HT-29 (cell line): ENCODE data around the gene ABCA4. TPM values are rescaled to one million over a fixed set of nuclear protein-coding genes. Genes with fewer than 3 reads are reported as not detected.

ENCODE experiments used
- DNase-seq: peaks from one replicate; pipeline ENCODE4 v3.0.0-alpha.2; 2015; ENCODE audit warnings: low spot score
- total RNA-seq: library from RNA; depleted of rRNA; stranded (reverse); fragments of >200 nt; shearing (Covaris generic); gene quantifications from 2 replicates; pipeline ENCODE4 v1.2.3, GENCODE V29; 2014

Gene ABCA4
- total RNA-seq, 1 experiment from 2014 or later, result not detected

DNA sequence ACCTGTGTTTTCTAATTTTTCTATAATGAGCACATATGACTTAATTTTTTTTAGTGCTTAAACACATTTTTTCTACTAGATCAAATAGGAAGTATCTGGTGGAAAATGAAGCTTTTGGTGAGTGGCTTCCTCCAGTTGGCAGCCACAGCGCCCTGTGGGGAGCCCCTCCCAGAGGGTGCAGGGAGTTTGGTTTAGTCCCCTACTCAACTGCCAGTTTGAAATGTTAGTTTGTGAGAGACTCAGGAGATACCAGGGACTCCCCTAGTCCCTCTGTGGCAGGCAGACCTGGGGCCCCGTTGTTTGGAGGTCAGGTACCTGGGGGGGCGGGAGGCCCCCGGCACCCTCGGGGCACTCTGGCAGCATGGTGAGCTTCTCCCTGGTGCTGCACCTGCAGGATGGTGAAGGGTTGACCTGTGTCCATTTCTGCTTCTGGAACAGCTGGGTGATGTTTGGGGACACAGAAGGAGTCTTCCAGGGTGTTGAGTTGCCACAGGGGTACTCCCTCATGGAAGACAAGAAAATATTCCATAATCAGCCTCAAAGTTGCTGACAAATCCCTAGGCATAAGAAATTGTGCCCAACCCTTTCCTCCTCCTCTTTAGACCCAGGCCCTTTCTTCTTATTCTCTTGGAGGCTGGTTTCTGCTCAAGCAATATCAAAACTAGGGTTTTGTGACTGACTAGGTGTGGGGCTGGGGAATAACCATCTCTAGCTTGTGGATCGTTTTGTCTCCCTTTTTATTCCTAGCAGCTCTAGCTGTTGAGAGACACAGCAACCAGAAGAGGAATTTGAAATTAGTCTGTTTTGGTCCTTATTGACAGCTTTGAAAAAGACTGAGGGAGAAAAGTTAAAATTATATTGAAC, 91.6 kb downstream of the ABCA4 start:
- DNase-seq, result no peak

DNA sequence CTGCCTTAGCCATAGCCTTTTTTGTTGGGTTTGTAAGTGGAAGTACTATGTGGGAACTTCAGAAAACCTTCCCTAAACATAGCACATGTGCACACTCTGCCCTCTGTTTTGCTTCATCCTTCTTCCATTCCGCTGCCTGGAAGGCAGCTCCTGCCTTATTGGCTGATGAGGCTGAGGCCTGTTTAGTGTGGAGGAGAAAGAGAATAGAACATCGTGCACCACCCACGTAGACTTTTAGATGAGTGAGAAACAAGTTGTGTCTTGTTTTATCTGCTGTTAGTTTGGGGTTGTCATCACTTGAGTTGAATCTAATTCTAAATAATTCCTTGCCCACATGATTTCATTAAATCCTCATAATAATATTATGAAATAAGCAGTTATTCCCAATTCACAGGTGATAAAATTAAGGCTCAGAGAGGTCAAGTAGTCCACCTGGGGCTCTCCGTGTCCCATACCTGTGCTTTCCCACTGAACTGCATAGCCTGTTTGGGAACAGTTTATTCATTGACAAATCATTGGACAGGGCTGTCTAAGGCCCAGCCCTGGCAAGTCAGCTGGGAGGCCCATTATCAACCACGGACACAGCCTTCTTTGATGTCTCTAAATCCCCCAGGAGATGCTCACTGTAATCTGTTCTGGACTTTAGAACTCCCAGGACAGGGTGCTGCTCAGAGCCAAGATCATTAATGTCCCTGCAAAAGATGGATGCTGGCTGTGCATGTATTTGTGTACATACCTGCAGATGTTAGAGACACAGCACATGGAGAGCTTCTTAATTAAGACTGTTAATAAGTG, 93.0 kb downstream of the ABCA4 start:
- DNase-seq, result no peak

DNA sequence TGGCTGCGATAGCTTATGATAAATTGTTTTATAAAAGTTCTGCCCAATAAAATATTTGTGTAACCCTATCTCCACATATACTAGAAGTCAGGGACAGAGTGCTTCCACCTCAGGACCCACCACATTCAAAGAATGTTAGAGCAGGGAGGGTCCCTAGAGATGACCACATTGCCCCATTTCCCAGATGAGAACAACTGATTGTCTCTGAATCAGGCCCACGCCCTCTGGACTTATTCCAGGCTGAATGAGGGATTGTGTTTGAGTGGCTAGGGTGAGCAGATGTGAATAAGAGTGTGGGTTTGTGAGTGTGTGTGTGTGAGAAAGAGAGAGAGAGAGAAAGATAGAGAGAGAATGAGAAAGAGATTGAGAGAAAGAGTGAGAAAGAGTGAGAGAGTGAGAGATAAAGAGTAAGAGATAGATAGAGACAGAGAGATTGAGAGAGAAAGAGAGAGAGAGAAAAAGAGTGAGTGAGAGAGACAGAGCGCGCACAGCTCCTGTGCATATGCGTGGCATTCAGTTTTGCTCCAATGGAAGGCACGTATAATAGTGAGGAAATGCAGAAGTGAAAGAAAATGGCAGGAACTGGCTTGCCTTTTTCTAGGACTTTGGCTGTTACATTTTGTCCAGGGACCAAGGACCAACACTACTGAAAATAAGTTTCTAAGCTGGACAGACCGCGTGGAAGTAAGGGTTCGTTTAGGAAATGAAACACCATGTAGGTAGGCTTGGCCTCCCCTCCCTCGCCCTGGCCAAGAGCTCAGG, 94.1 kb downstream of the ABCA4 start:
- no peak for DNase-seq

DNA sequence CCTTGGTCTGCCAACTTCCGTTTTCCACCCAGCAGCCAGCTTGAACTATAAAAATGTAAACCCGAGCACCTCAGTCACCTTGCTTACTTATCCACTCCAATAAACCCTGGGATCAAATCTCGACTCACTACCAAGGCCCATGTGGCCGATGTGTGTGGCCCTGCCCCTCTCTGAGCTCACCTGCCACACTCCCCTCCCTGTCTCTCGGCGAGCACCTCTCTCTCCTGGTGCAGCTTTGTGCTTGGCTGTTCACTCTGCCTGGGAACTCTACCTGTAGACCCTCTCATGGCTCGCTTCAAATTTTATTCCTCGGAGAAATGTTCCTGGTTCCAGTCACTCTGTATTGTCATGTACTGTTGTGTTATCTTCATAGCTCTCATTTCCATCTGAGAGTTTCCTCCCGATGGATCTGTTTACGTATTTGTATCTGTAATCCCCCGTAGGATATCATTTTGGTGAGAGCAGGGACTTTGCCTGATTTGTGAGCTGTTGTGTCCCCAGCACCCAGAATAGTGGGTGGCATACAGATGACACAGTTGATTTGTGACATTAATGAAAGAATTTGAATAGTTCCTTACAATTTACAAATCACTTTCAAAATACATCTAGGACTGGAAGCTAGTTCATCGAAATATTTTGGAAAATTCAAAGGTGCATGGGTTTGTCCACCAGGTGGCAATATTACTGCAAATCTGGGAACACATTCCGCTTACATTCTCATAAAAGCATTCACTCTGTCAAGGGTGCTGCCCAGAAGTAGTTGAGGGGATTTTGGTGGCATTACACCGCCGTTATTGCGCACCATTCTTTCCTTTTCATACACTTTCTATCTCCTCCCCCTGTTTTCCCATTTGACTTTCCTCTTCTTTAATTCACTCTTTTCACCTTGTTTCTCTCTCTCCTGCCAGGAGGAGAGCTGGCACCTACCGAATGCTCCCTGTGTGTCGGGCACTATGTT, 95.3 kb downstream of the ABCA4 start:
- DNase-seq, result peak; percentile 82

DNA sequence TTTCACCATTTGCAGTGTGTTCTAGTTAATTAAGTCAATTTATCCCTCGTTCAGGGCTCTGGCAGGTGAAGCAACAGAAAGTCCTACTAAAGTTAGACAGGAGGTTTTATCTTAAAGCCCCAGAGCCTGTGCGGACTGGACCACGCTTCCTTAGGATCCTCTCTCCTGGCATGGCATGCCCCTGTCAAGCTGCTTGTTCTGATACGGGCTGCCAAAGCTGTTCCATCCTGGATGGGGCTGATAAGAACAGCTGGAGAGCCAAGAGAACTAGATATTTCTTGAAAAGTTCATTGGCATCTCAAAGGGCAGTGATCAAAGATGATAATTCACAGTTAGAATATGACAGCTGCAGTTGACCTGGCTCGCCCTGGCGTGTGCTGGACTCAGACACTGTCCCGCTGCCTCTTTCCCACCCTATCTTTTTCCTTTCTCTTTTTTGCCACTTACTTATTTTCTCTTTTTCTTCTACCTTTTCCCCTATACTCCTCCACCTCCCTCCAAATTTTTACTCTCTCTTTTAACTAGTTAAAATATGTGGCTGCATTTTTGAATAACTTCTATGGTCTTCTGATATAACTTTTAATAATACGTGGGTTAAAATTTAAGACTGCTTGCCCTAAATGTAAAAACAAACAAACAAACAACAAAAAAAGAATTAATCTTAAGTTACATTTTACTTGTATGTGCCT, 96.7 kb downstream of the ABCA4 start:
- DNase-seq, result no peak

DNA sequence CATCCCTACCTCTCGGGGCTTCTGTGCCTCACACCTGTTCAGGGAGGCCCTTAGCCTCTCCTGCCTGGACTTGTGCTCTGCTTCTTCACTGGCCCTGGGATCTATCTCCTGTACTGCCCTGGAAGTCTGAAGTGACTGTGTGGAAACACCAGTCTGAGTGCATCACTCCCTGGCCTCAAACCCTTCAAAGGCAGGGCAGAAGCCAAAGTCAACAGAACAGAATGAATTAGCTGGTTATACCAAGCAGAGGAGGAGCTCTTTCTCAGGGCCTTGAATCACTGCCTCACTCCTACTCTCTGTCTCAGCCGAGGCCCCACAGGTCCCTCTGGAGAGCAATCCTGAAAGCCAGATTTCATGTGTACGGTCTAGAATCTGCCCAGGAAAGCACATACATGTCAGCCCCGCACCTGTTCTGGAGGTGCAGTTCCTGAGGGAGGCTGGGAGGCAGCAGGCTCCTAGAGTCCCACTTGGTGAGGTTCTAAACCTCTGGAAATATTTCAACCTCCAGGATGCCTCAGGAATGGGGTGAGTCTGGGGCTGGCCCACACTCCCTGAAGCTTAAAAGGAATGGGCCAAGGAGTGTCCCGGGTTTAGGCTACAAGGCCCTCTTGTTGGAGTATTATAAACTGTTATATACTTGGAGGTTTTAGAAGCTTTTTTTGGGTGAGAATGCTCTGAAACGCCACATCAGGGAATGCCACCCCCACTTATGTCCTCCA, 98.3 kb downstream of the ABCA4 start:
- DNase-seq, result no peak

DNA sequence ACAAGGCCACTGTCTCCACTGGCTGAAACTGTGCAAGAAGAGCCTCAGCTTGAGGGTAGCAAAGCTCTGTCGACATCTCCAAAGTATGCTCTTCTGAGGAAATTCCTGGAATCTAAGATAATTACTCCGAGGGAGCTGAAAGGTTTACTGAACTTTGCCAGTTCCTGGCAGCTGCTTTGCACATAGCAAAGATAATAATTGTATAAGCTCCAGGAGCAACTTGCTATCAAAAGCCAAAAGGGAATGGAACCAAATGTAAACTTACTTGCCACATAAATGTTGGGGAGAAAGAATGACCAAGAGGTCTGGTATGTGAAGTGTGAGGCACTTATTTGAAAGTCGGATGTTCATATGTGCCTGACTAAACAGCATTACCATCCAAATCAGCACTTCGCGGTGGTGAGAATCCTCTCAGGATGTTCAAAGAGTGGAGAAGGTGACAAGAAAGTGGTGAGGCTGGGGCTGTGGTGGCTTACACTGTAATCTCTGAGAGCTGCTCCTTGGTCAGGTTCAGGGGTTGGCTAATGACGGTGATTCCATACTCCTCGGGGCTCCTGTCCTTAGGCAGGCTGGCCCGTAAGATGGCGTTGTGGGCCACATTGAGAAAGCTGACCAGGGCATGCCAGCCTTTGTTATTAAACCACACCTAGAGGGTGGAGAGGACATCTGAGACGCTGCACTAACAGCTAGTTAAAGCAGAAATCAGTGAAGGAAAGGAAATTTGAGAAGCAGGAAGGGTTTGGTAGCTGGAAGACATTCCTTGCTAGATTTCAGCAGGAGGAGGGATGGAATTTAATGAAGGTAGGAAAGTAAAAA, 100.0 kb downstream of the ABCA4 start:
- no peak for DNase-seq

DNA sequence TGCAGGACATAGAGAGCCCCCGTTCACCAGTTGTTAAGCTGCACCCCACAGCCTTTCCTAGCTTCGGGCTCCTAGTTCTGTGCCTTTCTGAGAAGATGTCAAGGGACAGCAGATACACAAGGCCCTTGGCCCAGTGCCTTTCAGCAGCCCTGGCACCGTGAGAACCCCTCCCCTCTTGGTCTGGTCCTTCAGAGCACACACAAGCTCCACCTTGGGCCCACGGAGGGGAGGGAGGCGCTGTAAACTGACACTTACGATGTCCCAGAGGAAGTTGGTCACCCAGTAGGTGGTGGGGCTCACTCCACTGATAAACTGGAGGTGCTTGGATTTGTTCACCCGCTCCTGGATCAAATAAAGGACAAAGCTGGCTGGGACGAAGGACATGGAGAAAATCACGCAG, 101.6 kb downstream of the ABCA4 start:
- no peak for DNase-seq

DNA sequence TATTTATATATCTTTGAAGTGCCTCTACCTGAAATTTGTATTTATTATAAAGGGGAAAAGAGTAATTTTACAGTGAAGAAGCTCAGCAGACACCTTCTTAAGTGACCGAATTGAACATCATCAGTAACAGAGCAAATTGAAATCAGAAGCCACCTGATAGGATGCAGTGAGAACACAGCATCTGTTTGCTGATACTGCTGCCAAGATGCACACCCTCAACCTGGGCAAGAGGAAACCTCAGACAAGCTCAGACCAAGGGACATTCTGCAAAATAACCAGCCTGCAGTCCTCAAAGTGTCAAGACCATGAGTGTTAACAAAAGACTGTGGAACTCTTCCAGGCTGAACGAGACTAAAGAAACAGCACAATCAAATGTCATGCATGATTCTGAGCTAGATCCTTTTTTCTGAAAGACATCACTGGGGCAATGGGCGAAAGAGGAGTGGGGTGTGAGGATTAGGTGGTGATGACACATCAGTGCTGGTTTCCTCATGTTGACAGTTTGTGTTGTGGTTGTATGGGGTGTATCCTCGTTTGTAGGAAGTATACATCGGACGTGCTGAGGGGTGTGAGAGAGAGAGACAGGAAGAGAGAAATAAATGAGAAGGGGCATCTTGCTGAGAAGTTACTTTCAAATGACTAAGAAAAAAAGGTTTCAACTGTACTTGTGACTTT, 103.7 kb downstream of the ABCA4 start:
- DNase-seq, result no peak

DNA sequence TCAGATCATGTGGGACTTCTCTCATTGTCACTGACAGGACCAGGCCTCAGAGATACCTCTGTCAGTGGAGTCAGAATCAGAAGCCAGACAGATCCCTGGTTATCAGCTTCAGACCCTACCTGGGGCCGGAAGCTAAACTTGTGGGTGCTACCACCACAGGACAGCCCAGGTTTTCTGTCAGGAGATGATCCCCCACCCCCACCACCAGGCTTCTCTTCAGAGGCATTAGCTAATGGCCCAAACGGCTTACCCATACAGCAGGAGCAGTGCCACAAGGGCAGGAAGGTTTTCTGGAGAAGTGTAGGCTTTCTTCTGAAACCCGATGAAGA, 105.5 kb downstream of the ABCA4 start:
- DNase-seq, result no peak

DNA sequence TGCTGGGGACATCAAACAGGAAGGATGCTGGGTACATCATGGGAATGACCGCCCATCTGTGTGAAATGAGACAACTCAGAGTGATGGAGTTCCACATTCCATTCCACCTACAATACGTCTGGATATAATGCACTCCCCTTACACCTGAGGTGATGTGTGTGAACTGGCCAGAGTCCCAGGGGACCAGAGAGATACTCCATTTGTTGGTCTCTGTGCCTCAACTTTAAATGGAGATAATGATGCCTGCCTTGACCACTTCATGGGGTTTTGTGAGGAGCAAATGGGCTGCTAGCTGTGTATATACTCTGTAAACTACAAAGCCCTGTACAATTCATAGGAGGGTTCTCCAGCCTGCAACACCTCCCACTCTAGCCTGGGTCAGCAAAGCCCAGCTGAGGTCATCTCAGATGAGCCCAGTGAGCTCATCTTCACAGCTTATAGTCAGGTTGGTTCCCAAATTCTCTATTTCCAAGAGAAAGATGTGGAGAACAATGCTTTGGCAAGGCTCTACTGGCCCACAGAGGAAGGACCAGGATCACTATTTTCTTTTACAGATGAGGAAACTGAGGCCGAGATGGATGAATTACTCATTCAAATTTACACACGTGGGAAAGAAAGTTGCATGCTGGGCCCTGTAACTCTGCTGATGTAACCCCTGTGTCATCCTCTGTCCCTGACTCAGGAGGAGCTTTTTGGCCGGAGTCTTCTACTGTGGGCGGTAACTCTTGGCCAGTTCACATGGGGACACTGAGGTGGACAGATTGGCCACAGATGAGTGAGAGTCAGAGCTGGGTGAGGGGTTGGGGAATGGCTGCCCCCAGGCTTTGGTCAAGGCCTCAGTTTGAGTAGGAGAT, 106.1 kb downstream of the ABCA4 start:
- DNase-seq, result no peak

DNA sequence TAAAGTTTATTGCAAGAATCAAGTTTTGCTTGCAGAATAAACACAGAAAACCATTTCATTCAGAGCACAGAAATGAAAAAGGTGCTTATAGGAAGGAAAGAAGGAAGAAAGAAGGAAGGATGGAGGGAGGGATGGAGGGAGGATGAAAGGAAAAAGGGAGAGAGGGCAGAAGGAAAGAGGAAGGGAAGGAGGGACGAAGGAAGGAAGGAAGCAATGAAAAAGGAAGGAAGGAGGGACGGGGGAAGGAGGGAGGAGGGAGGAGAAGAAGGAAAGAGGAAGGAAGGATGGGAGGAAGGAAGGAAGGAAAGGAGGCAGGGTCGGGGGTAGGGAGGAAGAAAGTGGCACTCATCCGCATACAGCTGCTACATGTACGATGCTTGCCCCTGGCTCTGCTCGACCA, 106.9 kb downstream of the ABCA4 start:
- DNase-seq, result no peak

DNA sequence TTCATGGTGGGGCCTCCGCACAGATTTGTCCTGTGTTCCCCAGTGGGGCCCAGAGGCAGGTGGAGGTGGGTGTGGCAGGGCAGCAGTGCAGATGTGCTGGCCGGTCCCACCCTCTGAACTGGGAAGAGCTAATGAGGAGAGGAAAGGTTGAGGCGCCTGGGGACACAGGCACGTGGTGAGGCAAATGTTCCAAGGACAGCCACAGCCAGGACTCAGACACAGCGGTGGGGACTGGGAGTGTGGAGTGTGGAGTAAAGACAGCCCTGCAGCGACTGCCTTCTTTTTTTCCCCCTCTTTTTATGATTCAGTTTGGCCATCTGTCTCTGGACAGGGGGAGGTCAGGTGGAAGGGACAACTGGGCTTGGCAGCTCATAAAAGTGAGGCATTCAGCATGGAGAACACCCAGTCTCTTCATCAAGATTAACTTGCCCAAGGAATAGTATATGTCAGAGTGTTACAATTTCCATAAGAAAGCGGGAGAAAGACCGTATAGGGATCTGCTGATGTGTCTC, 107.5 kb downstream of the ABCA4 start:
- no peak for DNase-seq

DNA sequence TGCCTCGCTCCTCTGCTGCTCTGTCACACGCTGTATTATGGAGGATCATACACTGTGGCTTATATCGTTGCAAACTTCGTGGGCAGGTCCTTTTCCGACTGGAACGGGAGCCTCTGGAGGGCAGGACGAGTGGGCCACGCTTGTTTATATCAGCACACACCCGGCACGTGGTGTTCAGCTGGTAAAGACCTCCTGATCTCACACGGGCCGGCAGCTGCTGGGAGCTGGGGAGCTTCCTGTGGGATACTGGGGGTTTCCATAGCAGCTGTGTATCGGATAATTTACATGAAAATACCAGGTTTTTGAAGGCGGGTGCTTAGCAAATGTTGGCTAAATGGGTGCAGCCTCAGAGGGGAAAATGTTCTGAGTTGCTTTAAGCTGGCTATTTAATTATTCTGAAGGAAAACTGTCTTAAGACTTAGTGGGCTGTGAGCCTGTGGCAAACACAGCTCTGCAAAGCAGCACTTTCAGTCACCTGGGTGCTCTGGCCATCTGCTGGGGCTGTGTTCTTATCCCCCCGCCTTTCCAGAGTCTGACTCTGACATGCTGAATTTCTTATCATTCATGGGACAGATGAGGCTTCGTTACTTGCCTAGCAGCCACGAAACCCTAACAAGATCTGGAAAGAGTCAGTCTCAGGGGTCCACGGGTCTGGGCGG, 108.1 kb downstream of the ABCA4 start:
- no peak for DNase-seq

DNA sequence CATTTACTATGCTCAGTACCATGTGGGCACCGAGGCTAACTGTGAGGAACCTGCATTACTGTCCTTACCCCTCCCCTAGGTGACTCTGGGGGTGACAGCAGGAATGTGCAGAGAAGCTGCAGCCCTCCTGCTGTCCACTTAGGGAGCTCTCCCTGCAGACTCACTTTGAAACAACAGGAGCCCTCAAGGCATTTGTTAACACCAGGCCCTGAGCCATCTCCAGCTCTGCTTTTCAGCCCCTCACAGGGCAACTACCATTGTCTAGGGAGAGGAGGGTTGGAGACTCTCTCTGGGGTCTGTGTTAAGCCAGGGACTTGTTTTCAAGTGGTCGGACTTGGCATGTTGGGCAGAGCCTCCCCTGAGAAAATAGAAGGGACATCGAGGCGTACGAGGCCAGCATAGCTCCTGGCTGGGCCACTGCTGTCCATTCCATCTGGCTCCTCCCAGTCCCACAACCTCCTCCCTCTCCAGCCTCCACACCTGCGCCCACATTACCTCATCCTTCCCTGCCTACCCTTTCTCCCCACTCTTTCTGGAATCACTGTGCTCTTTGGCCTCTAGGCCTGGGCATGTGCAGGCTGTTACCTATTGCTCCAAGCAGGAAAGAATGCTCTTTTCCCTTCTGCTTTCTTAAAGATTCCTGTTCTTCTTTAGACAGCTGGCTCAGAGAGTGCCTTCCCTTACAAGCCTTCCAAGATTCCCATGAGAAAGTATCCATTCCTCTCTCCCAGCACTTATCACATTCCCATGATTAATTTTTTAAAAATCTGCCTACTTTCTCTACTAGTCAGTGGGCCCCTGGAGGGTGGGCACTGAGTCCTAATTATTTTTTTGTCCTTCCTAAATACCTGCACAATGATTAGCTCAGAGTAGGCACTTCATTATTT, 109.0 kb downstream of the ABCA4 start:
- DNase-seq, result peak; percentile 8

DNA sequence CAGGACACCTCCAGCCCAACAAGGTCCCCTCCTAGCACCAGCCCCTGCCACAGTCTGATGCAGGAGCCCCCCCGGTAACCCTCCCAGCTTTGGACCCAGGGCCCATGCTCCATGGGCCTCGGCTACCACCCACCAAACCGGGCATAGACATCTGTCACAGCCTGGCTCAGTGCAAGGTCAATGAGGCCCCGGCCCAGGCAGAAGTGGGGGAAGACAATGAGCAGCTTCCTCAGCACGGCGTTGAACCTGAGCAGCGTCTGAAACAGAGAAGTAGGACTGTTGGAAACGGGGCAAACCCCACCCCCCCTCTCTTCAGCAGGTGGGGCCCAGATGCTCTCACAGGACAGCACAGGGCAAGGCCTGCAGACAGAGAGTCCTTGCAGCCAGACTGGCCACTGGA, 109.8 kb downstream of the ABCA4 start:
- DNase-seq, result no peak
